H1 (cell line): ENCODE data around the gene DCBLD1. TPM values are rescaled to one million over a fixed set of nuclear protein-coding genes. Genes with fewer than 3 reads are reported as not detected.
"Not testable (repeated sequence)": the region's sequence is repeated elsewhere in the genome, so short reads cannot be mapped to it uniquely, and the experiment has no call there.

ENCODE experiments used
- CTCF ChIA-PET: fragments of 300-600 bp; sonication (Branson Sonifier 250); formaldehyde crosslinking; loops from one replicate; lab custom pipeline; 2021; ENCODE audit not compliant: partially characterized antibody; lab: Charles Lee
- POLR2A ChIA-PET: fragments of 300-600 bp; sonication (Branson Sonifier 250); formaldehyde crosslinking; loops from one replicate; lab custom pipeline; 2021; ENCODE audit warnings: inconsistent platforms; ENCODE audit not compliant: partially characterized antibody; lab: Charles Lee
- DNase-seq, 2 experiments: peaks; one replicate each; pipeline versions ENCODE4 v3.0.0 to v3.0.0-alpha.2; 2010 to 2022; ENCODE audit warnings: low spot score in 2 of 2, low read depth in 1 of 2, mixed read lengths in 1 of 2
- FAIRE-seq: peaks from 2 replicates; lab custom pipeline; 2011; peaks lifted over from hg19 to GRCh38; lab: Jason Lieb, UNC
- H2AFZ ChIP-seq: 2 replicates; pipeline ENCODE4 v1.8.1; 2012; ENCODE audit warnings: low read length, inconsistent platforms
- H2AK5ac ChIP-seq: 2 replicates; pipeline ENCODE4 v1.6.1; 2013; ENCODE audit warnings: low read depth, low read length
- H2BK120ac ChIP-seq: replicated peaks from 2 replicates; pipeline ENCODE3; 2013; ENCODE audit warnings: low read depth, low read length, inconsistent platforms
- H2BK12ac ChIP-seq: 2 replicates; pipeline ENCODE4 v1.6.1; 2013; ENCODE audit warnings: low read depth, low read length
- H2BK15ac ChIP-seq: 2 replicates; pipeline ENCODE4 v1.6.1; 2013; ENCODE audit warnings: low read length
- H2BK20ac ChIP-seq: 2 replicates; pipeline ENCODE4 v1.6.1; 2013; ENCODE audit warnings: low read length
- H2BK5ac ChIP-seq: 2 replicates; pipeline ENCODE4 v1.6.1; 2013; ENCODE audit warnings: low read depth, low read length
- H3K14ac ChIP-seq: 2 replicates; pipeline ENCODE4 v1.6.1; 2013; ENCODE audit warnings: inconsistent platforms; ENCODE audit not compliant: insufficient read length
- H3K18ac ChIP-seq: 2 replicates; pipeline ENCODE4 v1.6.1; 2013; ENCODE audit warnings: low read length; ENCODE audit errors: extremely low read depth
- H3K23ac ChIP-seq: 2 replicates; pipeline ENCODE4 v1.6.1; 2013; ENCODE audit warnings: inconsistent platforms; ENCODE audit not compliant: insufficient read length
- H3K23me2 ChIP-seq: 2 replicates; pipeline ENCODE4 v1.6.1; 2013; ENCODE audit warnings: low read depth, low read length
- H3K27ac ChIP-seq: 2 replicates; pipeline ENCODE4 v1.6.1; 2011; ENCODE audit warnings: low read depth, low read length, inconsistent platforms
- H3K27me3 ChIP-seq, 4 experiments: replicated peaks in 1 of 4; 1 replicate in 1 of 4; 2 replicates in 3 of 4; pipeline versions ENCODE4 v1.6.1 to v1.8.1; 2011 to 2013; ENCODE audit warnings: low read length in 3 of 4, mild to moderate bottlenecking in 3 of 4, inconsistent platforms in 2 of 4, mixed read lengths in 2 of 4, moderate library complexity in 1 of 4; ENCODE audit not compliant: control insufficient read depth in 3 of 4, insufficient read depth in 3 of 4; ENCODE audit errors: extremely low read depth in 1 of 4
- H3K36me3 ChIP-seq, 4 experiments: 2 replicates each; pipeline versions ENCODE4 v1.6.1 to v1.8.1; 2011 to 2013; ENCODE audit warnings: mild to moderate bottlenecking in 4 of 4, low read length in 3 of 4, moderate library complexity in 2 of 4, control low read depth in 1 of 4, inconsistent platforms in 1 of 4; ENCODE audit not compliant: insufficient read depth in 4 of 4, control insufficient read depth in 2 of 4
- H3K4ac ChIP-seq: replicated peaks from 2 replicates; pipeline ENCODE3; 2013; ENCODE audit warnings: low read length, low read depth, mixed read lengths, inconsistent platforms; ENCODE audit not compliant: insufficient read length
- H3K4me1 ChIP-seq, 4 experiments: replicated peaks in 1 of 4; 1 replicate in 1 of 4; 2 replicates in 3 of 4; pipeline versions ENCODE4 v1.6.1 to v1.8.1; 2011 to 2013; ENCODE audit warnings: low read length in 3 of 4, inconsistent platforms in 2 of 4, mixed read lengths in 1 of 4; ENCODE audit not compliant: insufficient read depth in 4 of 4, control insufficient read depth in 3 of 4
- H3K4me2 ChIP-seq, 2 experiments: 2 replicates each; pipeline versions ENCODE4 v1.6.1 to v1.8.1; 2011 to 2013; ENCODE audit warnings: low read depth in 2 of 2, low read length in 2 of 2, control low read depth in 1 of 2, inconsistent platforms in 1 of 2, mild to moderate bottlenecking in 1 of 2; ENCODE audit not compliant: insufficient read depth in 1 of 2
- H3K4me3 ChIP-seq, 4 experiments: fragments of 200-600, 300-600 bp in 1 of 4; sonication (generic), shearing (Covaris generic), sonication (Bioruptor Twin) in 1 of 4; 2 replicates each; pipeline versions ENCODE4 v1.5.1 to v1.8.1; 2011 to 2016; ENCODE audit warnings: low read length in 4 of 4, low read depth in 3 of 4, control low read depth in 2 of 4, inconsistent platforms in 2 of 4, mild to moderate bottlenecking in 2 of 4, mixed read lengths in 1 of 4, moderate library complexity in 1 of 4; ENCODE audit not compliant: insufficient read depth in 2 of 4; ENCODE audit errors: extremely low read depth in 1 of 4
- H3K56ac ChIP-seq: replicated peaks from 2 replicates; pipeline ENCODE3; 2013; ENCODE audit warnings: low read depth, mild to moderate bottlenecking, mixed read lengths, low read length, inconsistent platforms; ENCODE audit not compliant: insufficient read length
- H3K79me1 ChIP-seq: 2 replicates; pipeline ENCODE4 v1.6.1; 2013; ENCODE audit warnings: low read depth, low read length, control low read depth
- H3K79me2 ChIP-seq, 2 experiments: 2 replicates each; pipeline versions ENCODE4 v1.6.1 to v1.8.1; 2012 to 2013; ENCODE audit warnings: low read length in 2 of 2, mild to moderate bottlenecking in 2 of 2, inconsistent platforms in 1 of 2; ENCODE audit not compliant: insufficient read depth in 2 of 2, control insufficient read depth in 1 of 2
- H3K9ac ChIP-seq, 4 experiments: replicated peaks in 1 of 4; 1 replicate in 1 of 4; 2 replicates in 3 of 4; pipeline versions ENCODE4 v1.6.1 to v1.8.1; 2011 to 2013; ENCODE audit warnings: low read depth in 3 of 4, low read length in 3 of 4, control low read depth in 2 of 4, mild to moderate bottlenecking in 2 of 4, moderate library complexity in 2 of 4, inconsistent platforms in 1 of 4; ENCODE audit errors: extremely low read depth in 1 of 4
- H3K9me3 ChIP-seq, 2 experiments: 2 replicates each; pipeline versions ENCODE4 v1.6.1 to v1.8.1; 2012 to 2013; ENCODE audit warnings: mild to moderate bottlenecking in 2 of 2, moderate library complexity in 2 of 2, control low read depth in 1 of 2, inconsistent platforms in 1 of 2, low read depth in 1 of 2, low read length in 1 of 2, mixed read lengths in 1 of 2; ENCODE audit not compliant: insufficient read depth in 2 of 2
- H4K20me1 ChIP-seq, 2 experiments: replicated peaks in 1 of 2; 2 replicates each; pipeline versions ENCODE3 to v1.8.1; 2011 to 2013; ENCODE audit warnings: inconsistent platforms in 2 of 2, low read length in 2 of 2, mild to moderate bottlenecking in 1 of 2; ENCODE audit not compliant: insufficient read depth in 2 of 2, control insufficient read depth in 1 of 2
- H4K5ac ChIP-seq: 2 replicates; pipeline ENCODE4 v1.6.1; 2013; ENCODE audit warnings: low read length, low read depth, mixed read lengths, inconsistent platforms; ENCODE audit not compliant: insufficient read length
- H4K8ac ChIP-seq: 2 replicates; pipeline ENCODE4 v1.8.0; 2013; ENCODE audit warnings: mild to moderate bottlenecking, moderate library complexity, low read length, inconsistent platforms; ENCODE audit not compliant: insufficient read depth; ENCODE audit errors: extremely low read depth
- H4K91ac ChIP-seq: replicated peaks from 2 replicates; pipeline ENCODE3; 2013; ENCODE audit warnings: low read length, mixed read lengths, inconsistent platforms; ENCODE audit not compliant: insufficient read length
- WGBS, 2 experiments: shearing (Covaris generic) in 1 of 2; methylation state at CpG; one replicate each; pipeline versions ENCODE4 v1.1.6 to v1.1.7; 2013 to 2015; ENCODE audit warnings: low lambda C conversion rate in 2 of 2, mixed read lengths in 2 of 2, inconsistent platforms in 1 of 2, low coverage in 1 of 2, missing lambda C conversion rate in 1 of 2; ENCODE audit not compliant: insufficient replicate concordance in 2 of 2, insufficient coverage in 1 of 2, insufficient read length in 1 of 2; ENCODE audit errors: extremely low coverage in 1 of 2, missing lambda C conversion rate in 1 of 2; 5-methylcytosine and 5-hydroxymethylcytosine counted together
- polyA plus RNA-seq, 7 experiments: library from polyadenylated mRNA; depleted of rRNA in 3 of 7; stranded (reverse) in 5 of 7; unstranded in 2 of 7; fragments of >200 nt in 5 of 7; fragments of 200-250 nt in 2 of 7; gene quantifications; 1 replicate in 5 of 7; 2 replicates in 1 of 7; 4 replicates in 1 of 7; pipeline versions ENCODE4 v1.2.1 to v1.2.3, GENCODE V29; 2011 to 2013; ENCODE audit warnings: missing spikeins in 2 of 7, mixed read lengths in 2 of 7
- total RNA-seq: library from RNA; stranded (reverse); fragmentation: NEBNext Ultra II Directional; extraction: Animal tissue kit (Norgen Biotek cat#: 25700); gene quantifications from 2 replicates; pipeline ENCODE4 v1.2.1, GENCODE V29; 2021

Gene DCBLD1
- total and polyA plus RNA-seq, 2 of the 8 experiments (the other 6 are each of a cell fraction or from before 2014, with no cell fraction given) = 3.9 to 11.2 TPM

DNA sequence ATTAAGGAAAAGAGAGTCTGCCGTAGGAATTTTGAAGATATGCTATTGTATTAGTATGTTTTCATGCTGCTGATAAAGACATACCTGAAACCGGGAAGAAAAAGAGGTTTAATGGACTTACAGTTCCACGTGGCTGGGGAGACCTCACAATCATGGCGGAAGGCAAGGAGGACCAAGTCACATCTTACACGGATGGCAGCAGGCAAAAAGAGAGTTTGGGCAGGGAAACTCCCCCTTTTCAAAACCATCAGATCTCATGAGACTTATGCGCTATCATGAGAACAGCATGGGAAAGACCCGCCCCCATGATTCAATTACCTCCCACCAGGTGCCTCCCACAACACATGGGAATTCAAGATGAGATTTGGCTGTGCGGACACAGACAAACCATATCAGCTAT is 40.2 kb upstream of the DCBLD1 start:
- 96% methylated on average over 8 of the region's 8 CpGs; no CpG with 5 or more reads in 1 of the 2 experiments for WGBS, 2 experiments
- H3K79me2 ChIP-seq, H3K4me3 ChIP-seq, H2BK5ac ChIP-seq, H4K91ac ChIP-seq, H3K18ac ChIP-seq, H3K56ac ChIP-seq, H4K20me1 ChIP-seq, H3K4me1 ChIP-seq, H2BK20ac ChIP-seq, H2BK12ac ChIP-seq, H2AFZ ChIP-seq, H3K4me2 ChIP-seq, H3K9me3 ChIP-seq, H4K5ac ChIP-seq, H2AK5ac ChIP-seq, H3K9ac ChIP-seq, H2BK120ac ChIP-seq, H3K36me3 ChIP-seq, H3K4ac ChIP-seq, DNase-seq, POLR2A ChIA-PET, FAIRE-seq, H3K23me2 ChIP-seq, H3K27ac ChIP-seq, H3K23ac ChIP-seq, H3K27me3 ChIP-seq, H3K79me1 ChIP-seq, H3K14ac ChIP-seq, H4K8ac ChIP-seq, H2BK15ac ChIP-seq: not testable (repeated sequence)
- CTCF ChIA-PET = interaction anchor here (2.3 kb wide), 1 partner anchor 10 kb away, joined by 8 read pairs; no protein-coding TSS in a partner anchor
